ENCODE data around the gene P2RY6. TPM values are rescaled to one million over a fixed set of nuclear protein-coding genes. Genes with fewer than 3 reads are reported as not detected.

Gene P2RY6
- total and polyA plus RNA-seq, 10 of the 15 experiments (the other 5 are each of a cell fraction or from before 2014, with no cell fraction given): 0.05 to 0.90 (median 0.22) TPM; not detected in 4

DNA sequence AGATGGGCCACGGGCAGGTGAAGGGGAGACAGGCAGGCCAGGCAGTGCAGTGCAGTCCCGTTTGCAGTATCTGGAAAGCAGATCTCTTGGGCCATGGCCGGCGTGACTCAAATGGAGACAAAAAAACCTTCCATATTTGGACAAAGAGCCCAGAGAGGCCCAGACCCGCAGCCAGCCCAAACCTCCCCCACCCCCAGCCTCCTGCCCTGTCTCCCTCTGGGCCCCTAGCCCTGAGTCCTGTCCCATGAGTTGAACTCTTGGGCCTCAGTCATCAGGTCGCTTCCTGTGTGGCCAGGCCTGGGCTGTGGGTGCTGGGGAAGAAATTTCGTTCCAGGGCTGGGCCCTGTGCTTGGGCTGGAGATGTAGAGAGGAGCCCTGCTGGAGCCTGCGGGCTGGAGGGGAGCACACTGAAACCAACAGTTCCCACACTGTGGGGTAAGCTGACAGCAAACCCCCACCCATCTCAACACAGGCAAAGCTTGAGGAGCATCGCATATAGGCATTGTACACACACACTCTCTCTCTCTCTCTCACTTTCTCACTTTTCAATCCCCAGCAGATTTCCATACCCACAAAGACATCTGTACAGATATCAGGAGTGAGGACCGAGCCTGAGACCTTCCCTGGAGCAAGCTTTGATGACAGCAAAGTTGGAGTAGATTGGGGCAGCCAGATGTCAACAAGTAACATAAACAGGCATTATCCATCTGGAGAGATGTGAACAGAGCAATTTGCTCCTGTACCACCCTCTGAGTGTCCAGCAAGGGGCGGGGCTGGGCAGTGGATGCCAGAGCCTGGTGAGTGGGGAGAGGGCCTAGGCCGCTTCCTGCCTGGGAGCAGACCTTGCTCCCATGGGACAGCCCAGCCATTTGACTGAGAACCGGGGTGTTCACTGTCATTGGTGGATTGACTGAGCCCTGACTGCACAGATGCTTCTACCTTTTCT is 53.2 kb downstream of the P2RY6 start (continued):
- TF ChIP-seq SREBF2 (IDR thresholded peaks at IDR 0.05; ENCODE audit: low read length) (no peak), POLR2AphosphoS5 (IDR thresholded peaks at IDR 0.05; ENCODE audit: low read length) (peak; percentile 86), CEBPB (IDR thresholded peaks at IDR 0.05; ENCODE audit: borderline replicate concordance in 1 of 2, low read depth in 2 of 2, low read length in 2 of 2) (no peak), SMC3 (IDR thresholded peaks at IDR 0.05; ENCODE audit: borderline replicate concordance, low read length) (peak; percentile 11; the same call in 1 of the 2 replicates), GABPA (IDR thresholded peaks at IDR 0.05; ENCODE audit: low read depth) (no peak), TCF7 (IDR thresholded peaks at IDR 0.05; ENCODE audit: borderline replicate concordance) (no peak), SIX5 (IDR thresholded peaks at IDR 0.05; ENCODE audit: low read depth, low read length, severe bottlenecking) (no peak), TCF3 (IDR thresholded peaks at IDR 0.05; ENCODE audit: borderline replicate concordance, insufficient read depth, low read depth, low read length) (0 out of 2 replicates have a peak, but pooled peaks have one; percentile 46), LARP7 (IDR thresholded peaks at IDR 0.05) (no peak; the same call in 1 of the 2 replicates), ZNF207 (IDR thresholded peaks at IDR 0.05; ENCODE audit: borderline replicate concordance) (no peak), FOS (IDR thresholded peaks at IDR 0.05; ENCODE audit: borderline replicate concordance, extremely low read depth, insufficient read length) (no peak), ZNF384 (IDR thresholded peaks at IDR 0.05; ENCODE audit: borderline replicate concordance, low read depth, low read length) (no peak), ASH2L (IDR thresholded peaks at IDR 0.05; ENCODE audit: borderline replicate concordance, low read depth) (no peak), YY1 (IDR thresholded peaks at IDR 0.05; ENCODE audit: low read depth, low read length) (peak; percentile 84), WRNIP1 (IDR thresholded peaks at IDR 0.05; ENCODE audit: borderline replicate concordance, low read depth, low read length) (no peak)
- TF ChIP-seq, protein P1, sequence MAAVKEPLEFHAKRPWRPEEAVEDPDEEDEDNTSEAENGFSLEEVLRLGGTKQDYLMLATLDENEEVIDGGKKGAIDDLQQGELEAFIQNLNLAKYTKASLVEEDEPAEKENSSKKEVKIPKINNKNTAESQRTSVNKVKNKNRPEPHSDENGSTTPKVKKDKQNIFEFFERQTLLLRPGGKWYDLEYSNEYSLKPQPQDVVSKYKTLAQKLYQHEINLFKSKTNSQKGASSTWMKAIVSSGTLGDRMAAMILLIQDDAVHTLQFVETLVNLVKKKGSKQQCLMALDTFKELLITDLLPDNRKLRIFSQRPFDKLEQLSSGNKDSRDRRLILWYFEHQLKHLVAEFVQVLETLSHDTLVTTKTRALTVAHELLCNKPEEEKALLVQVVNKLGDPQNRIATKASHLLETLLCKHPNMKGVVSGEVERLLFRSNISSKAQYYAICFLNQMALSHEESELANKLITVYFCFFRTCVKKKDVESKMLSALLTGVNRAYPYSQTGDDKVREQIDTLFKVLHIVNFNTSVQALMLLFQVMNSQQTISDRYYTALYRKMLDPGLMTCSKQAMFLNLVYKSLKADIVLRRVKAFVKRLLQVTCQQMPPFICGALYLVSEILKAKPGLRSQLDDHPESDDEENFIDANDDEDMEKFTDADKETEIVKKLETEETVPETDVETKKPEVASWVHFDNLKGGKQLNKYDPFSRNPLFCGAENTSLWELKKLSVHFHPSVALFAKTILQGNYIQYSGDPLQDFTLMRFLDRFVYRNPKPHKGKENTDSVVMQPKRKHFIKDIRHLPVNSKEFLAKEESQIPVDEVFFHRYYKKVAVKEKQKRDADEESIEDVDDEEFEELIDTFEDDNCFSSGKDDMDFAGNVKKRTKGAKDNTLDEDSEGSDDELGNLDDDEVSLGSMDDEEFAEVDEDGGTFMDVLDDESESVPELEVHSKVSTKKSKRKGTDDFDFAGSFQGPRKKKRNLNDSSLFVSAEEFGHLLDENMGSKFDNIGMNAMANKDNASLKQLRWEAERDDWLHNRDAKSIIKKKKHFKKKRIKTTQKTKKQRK (IDR thresholded peaks at IDR 0.05; ENCODE audit: low read depth, low read length): no peak
- TF ChIP-seq, protein P2, sequence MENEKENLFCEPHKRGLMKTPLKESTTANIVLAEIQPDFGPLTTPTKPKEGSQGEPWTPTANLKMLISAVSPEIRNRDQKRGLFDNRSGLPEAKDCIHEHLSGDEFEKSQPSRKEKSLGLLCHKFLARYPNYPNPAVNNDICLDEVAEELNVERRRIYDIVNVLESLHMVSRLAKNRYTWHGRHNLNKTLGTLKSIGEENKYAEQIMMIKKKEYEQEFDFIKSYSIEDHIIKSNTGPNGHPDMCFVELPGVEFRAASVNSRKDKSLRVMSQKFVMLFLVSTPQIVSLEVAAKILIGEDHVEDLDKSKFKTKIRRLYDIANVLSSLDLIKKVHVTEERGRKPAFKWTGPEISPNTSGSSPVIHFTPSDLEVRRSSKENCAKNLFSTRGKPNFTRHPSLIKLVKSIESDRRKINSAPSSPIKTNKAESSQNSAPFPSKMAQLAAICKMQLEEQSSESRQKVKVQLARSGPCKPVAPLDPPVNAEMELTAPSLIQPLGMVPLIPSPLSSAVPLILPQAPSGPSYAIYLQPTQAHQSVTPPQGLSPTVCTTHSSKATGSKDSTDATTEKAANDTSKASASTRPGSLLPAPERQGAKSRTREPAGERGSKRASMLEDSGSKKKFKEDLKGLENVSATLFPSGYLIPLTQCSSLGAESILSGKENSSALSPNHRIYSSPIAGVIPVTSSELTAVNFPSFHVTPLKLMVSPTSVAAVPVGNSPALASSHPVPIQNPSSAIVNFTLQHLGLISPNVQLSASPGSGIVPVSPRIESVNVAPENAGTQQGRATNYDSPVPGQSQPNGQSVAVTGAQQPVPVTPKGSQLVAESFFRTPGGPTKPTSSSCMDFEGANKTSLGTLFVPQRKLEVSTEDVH (IDR thresholded peaks at IDR 0.05; ENCODE audit: low read depth, partially characterized antibody): no peak
- TF ChIP-seq, protein P3, sequence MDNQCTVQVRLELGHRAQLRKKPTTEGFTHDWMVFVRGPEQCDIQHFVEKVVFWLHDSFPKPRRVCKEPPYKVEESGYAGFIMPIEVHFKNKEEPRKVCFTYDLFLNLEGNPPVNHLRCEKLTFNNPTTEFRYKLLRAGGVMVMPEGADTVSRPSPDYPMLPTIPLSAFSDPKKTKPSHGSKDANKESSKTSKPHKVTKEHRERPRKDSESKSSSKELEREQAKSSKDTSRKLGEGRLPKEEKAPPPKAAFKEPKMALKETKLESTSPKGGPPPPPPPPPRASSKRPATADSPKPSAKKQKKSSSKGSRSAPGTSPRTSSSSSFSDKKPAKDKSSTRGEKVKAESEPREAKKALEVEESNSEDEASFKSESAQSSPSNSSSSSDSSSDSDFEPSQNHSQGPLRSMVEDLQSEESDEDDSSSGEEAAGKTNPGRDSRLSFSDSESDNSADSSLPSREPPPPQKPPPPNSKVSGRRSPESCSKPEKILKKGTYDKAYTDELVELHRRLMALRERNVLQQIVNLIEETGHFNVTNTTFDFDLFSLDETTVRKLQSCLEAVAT (IDR thresholded peaks at IDR 0.05): peak; percentile 57; the same call in 1 of the 2 replicates
